DMS114 treated with DMSO at 0.1 percent for 48 hours (cell line): ENCODE data around the gene GCG.

ENCODE experiments used
- DNase-seq: peaks from one replicate; lab custom pipeline; 2025; ENCODE audit not compliant: unreplicated experiment; lab: John Stamatoyannopoulos, UW

GCG gene

DNA sequence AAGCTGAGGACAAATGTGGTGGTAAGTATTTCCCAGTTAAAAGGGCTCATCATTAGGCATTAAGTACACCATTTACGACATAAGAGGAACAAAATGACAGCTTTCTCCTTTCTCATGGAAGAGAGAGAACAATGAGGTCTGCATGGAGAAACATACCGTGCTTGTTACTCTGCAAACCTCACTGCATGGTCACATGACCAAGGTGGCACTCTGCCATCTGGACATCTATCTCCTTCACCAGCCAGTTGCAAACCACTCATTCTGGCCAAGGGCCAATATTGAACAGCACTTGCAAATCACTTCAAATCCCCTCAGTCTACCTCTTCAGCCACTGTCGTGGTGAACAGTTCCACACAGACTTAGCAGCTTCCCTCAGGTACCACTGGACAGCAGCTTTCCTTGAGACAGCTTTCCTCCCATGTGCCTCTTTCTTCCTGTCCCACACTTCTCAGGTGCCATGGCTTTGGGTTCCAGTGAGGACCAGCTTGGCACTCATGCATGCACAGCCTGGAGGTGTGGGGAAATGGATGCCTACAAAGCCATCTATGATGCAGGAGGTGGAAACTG, 48.5 kb downstream of the GCG start:
- DNase-seq, result no peak

DNA sequence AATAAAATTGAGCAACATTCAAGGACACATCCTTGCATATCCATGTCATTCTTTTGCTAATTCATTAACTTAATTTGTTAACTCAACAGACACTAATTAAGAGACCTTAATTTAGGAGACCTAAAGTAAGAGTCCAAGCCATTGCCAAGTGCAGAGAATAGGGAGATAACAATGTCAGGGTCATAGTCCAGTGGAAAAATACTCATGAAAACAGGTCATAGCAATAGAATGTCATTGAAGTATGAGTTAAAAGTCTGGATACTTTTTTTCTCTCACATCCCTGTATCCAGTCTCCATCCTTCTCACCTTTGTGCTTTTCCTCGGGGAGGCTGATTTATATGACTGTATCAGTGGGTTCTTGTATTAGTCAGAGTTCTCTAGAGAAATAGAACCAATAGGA, 51.5 kb downstream of the GCG start:
- no peak for DNase-seq

DNA sequence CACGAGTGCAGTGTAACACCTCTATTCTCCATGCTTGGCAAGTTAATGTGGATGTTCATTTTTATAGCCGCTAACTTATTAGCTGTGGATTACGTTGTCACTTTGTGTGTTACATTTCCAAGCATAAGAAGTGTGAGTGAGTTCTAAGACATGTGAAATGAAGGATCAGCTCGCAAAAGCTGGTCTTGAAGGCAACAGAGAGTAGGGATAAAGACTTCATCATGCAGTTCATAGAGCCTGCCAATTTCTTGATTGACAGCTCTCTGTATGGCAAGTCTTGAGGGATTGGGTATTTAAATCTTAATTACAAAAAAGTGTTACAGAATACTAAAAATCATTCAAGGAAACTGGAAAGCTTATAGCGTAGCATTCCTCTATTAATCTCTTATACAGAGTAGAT, 52.2 kb downstream of the GCG start:
- no peak for DNase-seq
